Effector memory CD4-positive, alpha-beta T cell (primary cell): ENCODE results near the gene VPREB1.
"Not testable (repeated sequence)": the region's sequence is repeated elsewhere in the genome, so short reads cannot be mapped to it uniquely, and the experiment has no call there.

ENCODE experiments used
- DNase-seq, 3 donors: peaks; one replicate each; pipeline ENCODE4 v3.0.0-alpha.2; 2020
- H3K27ac ChIP-seq: 2 replicates; pipeline ENCODE4 v1.7.0; 2013; ENCODE audit warnings: mild to moderate bottlenecking, low read length, moderate library complexity; ENCODE audit not compliant: insufficient read depth, poor library complexity, severe bottlenecking
- H3K27me3 ChIP-seq: replicated peaks from 2 replicates; pipeline ENCODE4 v1.7.0; 2013; ENCODE audit warnings: mild to moderate bottlenecking, low read length; ENCODE audit not compliant: insufficient read depth, control insufficient read depth, poor library complexity, severe bottlenecking
- H3K36me3 ChIP-seq: 2 replicates; pipeline ENCODE4 v1.7.0; 2013; ENCODE audit warnings: mild to moderate bottlenecking, low read length, moderate library complexity; ENCODE audit not compliant: control insufficient read depth, insufficient read depth
- H3K4me1 ChIP-seq: 2 replicates; pipeline ENCODE4 v1.7.0; 2013; ENCODE audit warnings: low read length, mild to moderate bottlenecking; ENCODE audit not compliant: control insufficient read depth, insufficient read depth, poor library complexity, severe bottlenecking
- H3K4me3 ChIP-seq: 2 replicates; pipeline ENCODE4 v1.7.0; 2013; ENCODE audit warnings: low read length, low read depth, mild to moderate bottlenecking; ENCODE audit not compliant: insufficient read depth, poor library complexity, severe bottlenecking
- H3K9me3 ChIP-seq: 2 replicates; pipeline ENCODE4 v1.7.0; 2013; ENCODE audit warnings: mild to moderate bottlenecking, low read length, moderate library complexity; ENCODE audit not compliant: control insufficient read depth

Gene VPREB1

DNA sequence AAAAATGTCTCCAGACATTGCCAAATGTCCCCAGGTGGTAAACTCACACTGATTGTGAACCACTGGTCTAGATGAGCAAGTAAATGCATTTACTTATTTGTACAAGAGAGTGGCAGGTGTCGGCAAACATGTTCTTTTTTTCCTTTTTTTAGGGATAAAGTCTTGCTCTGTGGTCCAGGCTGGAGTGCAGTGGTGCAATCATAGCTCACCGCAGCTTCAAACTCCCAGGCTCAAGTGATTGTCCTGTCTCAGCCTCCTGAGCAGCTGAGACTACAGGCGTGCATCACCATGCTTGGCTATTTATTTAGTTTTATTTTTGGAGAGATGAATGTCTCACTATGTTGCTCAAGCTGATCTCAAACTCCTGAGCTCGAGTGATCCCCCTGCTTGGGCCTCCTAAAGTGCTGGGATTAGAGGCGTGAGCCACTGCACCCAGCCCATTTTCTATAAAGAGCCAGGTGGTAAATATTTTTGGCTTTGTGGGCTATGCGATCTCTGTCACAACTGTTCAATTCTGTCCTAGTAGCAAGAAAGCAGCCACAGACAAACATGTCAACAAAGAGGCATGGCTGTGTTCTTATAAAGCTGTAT lies 1.4 kb downstream of the VPREB1 start:
- no peak for DNase-seq
- H3K27ac ChIP-seq, result no peak overlapping the region
- H3K36me3 ChIP-seq, result no peaks in the 10 kb centered on the region
- H3K4me3 ChIP-seq, result no peak overlapping the region
- peaks cover 3% of the 10 kb centered on the region for H3K4me1 ChIP-seq
- no peaks in the 10 kb centered on the region for H3K9me3 ChIP-seq
- no peaks in the 10 kb centered on the region for H3K27me3 ChIP-seq

DNA sequence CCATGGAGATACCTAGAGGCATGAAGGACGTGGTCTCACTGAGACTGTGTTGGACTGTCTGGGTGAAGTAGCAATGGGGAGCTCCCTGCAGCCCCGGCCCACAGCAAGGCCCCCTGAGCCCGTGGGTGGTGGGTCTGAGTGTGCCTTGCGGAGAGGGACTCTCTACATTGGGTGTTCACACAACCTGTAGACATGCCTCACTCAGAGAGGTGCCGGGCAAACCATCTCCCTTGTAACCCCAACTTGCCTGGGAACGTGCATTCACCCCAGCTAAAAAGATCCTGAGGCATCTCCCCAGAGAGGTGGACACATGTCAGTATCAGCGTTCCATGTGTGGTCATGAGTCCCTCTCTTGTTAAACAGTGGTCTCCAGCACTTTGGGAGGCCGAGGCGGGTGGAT lies 2.1 kb downstream of the VPREB1 start:
- H3K4me3 ChIP-seq, result no peak overlapping the region
- H3K9me3 ChIP-seq, result no peaks in the 10 kb centered on the region
- H3K36me3 ChIP-seq, result no peaks in the 10 kb centered on the region
- H3K27ac ChIP-seq, result no peak overlapping the region
- peaks cover 3% of the 10 kb centered on the region for H3K4me1 ChIP-seq
- H3K27me3 ChIP-seq, result no peaks in the 10 kb centered on the region
- DNase-seq, result no peak

DNA sequence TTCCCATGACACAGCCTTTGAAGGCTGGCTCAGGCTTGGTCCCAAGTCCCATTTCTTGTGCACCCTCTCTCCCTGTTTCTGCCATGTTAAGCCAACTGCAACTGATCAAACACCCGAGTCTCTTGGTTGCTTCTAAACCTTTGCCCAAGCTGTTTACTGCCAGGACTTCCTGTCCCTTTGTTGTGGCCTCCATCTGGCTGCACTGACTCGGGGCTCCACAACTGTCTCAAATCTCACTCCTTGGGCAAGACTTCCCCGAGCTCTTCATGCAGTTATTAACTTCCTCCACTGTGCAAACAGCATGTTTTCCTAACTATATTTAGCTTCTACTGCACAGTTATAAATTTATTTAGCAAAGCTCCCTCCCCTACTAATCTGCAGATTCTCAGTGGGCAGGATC lies 4.3 kb downstream of the VPREB1 start:
- peaks cover 3% of the 10 kb centered on the region for H3K4me1 ChIP-seq

DNA sequence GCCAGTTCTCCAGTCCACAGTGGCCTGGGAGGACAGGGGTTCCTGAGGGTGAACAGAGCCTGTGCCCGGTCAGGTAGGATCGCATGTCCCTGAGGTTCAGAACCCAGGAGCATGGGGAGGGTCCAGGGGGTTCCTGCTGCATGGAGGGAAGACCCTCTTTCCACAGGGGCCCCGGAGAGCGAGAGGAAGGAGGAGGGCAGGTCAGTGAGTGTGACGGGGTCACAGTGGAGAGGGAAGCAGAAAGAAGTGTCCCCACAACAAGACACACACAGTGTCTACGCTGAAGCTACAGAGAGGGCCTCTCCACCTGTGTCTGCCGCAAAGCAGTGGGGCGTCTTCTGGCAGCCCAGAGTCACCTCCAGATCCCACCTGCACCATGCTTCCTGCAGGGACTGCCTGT lies 6.1 kb downstream of the VPREB1 start:
- not testable (repeated sequence) for H3K4me3 ChIP-seq, DNase-seq, H3K9me3 ChIP-seq, H3K36me3 ChIP-seq, H3K4me1 ChIP-seq, H3K27me3 ChIP-seq, H3K27ac ChIP-seq

More for the DNA sequence above, 4.3 kb downstream of the VPREB1 start:
- H3K4me3 ChIP-seq, result no peak overlapping the region
- no peaks in the 10 kb centered on the region for H3K27me3 ChIP-seq
- H3K9me3 ChIP-seq, result no peaks in the 10 kb centered on the region
- H3K27ac ChIP-seq, result no peak overlapping the region
- no peaks in the 10 kb centered on the region for H3K36me3 ChIP-seq
- no peak for DNase-seq

DNA sequence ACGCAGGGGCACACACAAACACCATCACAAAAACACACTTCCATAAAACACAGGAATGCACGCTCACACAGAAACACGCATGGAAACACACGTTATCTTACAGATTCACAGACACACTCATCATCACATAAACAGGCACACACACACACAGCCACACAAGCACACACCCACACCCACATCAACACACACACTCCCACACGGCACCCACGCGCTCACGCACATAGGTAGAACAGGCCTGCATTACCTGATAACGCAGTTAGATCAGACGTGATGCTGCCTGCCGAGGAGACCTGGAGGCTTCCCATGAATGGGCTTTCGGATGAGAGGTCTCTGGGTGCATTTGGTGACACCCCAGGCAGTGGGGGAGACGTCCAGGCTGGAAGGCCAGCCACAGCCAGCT lies 11.5 kb downstream of the VPREB1 start:
- H3K27ac ChIP-seq, result not testable (repeated sequence)

GRCh38 chr22:22258597-22259415 lies 14.2 kb downstream of the VPREB1 start:
- not testable (repeated sequence) for H3K27ac ChIP-seq, DNase-seq, H3K27me3 ChIP-seq

More for the DNA sequence above, 11.5 kb downstream of the VPREB1 start:
- H3K4me1 ChIP-seq, H3K9me3 ChIP-seq, DNase-seq, H3K4me3 ChIP-seq, H3K27me3 ChIP-seq, H3K36me3 ChIP-seq: not testable (repeated sequence)

GRCh38 chr22:22260169-22260568 lies 15.6 kb downstream of the VPREB1 start:
- not testable (repeated sequence) for H3K27ac ChIP-seq, H3K36me3 ChIP-seq

More at GRCh38 chr22:22258597-22259415, 14.2 kb downstream of the VPREB1 start:
- H3K36me3 ChIP-seq, H3K9me3 ChIP-seq, H3K4me1 ChIP-seq, H3K4me3 ChIP-seq: not testable (repeated sequence)

DNA sequence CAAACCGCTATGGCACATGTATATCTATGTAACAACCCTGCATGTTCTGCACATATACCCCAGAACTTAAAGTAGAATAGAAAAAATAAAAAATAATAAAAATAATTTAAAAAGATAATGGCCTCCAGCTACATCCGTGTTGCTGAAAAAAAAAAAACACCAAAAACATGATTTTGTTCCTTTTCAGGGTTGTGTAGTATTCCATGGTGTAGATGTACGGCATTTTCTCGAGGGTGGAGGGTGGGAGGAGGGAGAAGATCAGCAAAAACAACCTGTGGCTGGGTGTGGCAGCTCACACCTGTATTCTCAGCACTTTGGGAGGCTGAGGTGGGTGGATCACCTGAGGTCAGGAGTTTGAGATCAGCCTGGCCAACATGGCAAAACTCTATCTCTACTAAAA lies 16.0 kb downstream of the VPREB1 start:
- not testable (repeated sequence) for H3K27me3 ChIP-seq, H3K9me3 ChIP-seq, H3K4me3 ChIP-seq, H3K4me1 ChIP-seq, H3K27ac ChIP-seq, H3K36me3 ChIP-seq, DNase-seq

More at GRCh38 chr22:22260169-22260568, 15.6 kb downstream of the VPREB1 start:
- H3K4me3 ChIP-seq, H3K9me3 ChIP-seq, H3K4me1 ChIP-seq, H3K27me3 ChIP-seq, DNase-seq: not testable (repeated sequence)

DNA sequence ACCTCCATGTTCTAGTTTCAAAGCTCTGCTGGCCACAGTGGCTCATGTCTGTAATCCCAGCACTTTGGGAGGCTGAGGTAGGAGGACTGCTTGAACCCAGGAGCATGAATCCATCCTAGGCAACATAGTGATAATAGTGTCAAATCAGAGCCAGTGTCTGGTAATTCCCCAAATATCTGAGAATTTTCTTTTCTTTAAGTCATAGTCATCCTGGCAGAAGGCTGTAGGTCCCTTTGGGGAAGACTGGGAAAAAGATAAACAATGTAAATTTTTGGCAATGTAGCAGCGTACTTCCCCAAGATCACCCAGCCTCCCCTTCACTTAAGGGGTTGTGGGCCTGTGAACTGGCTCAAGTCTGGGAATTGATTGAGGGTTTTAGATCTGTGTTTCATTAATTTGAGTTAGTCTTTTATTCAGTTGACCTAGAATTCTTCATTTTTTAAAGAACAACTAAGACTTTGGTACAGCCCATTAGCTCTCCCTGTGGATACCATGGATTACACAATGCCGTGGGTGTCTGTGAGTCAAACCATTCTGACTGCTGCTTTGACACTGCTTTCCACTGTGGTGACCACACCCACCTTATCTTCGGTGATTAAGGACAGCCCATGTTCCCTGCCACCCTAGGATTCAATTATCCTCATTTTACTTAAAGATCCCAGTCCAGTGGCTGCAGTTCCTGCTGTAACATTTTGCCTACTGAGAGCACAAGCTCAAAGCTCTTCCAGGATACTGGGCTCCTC lies 17.9 kb downstream of the VPREB1 start:
- not testable (repeated sequence) for H3K9me3 ChIP-seq, DNase-seq, H3K27ac ChIP-seq, H3K27me3 ChIP-seq, H3K36me3 ChIP-seq, H3K4me3 ChIP-seq, H3K4me1 ChIP-seq

- not testable (repeated sequence) for H3K36me3 ChIP-seq
These were observed 19.2 kb downstream of the VPREB1 start for GRCh38 chr22:22263823-22264222.

More at GRCh38 chr22:22263823-22264222, 19.2 kb downstream of the VPREB1 start:
- H3K9me3 ChIP-seq, H3K4me1 ChIP-seq, H3K4me3 ChIP-seq, H3K27me3 ChIP-seq, DNase-seq, H3K27ac ChIP-seq: not testable (repeated sequence)
